Mesendoderm (in vitro differentiated cells): ENCODE measurements around the gene PTH1R.

Experiments used
- DNase-seq: peaks from one replicate; pipeline ENCODE4 v3.0.0; 2013
- H2AK5ac ChIP-seq: 2 replicates; pipeline ENCODE4 v1.6.1; 2013; ENCODE audit warnings: low read length, inconsistent platforms
- H2BK120ac ChIP-seq: 2 replicates; pipeline ENCODE4 v1.6.1; 2013; ENCODE audit warnings: low read depth, mild to moderate bottlenecking, low read length, moderate library complexity, mixed read lengths
- H2BK15ac ChIP-seq: replicated peaks from 2 replicates; pipeline ENCODE4 v1.6.1; 2013; ENCODE audit warnings: low read depth, mild to moderate bottlenecking, moderate library complexity
- H2BK5ac ChIP-seq: 2 replicates; pipeline ENCODE4 v1.6.1; 2013; ENCODE audit warnings: low read length, inconsistent platforms
- H3K18ac ChIP-seq: 2 replicates; pipeline ENCODE4 v1.6.1; 2013; ENCODE audit warnings: mild to moderate bottlenecking, low read length, mixed read lengths
- H3K23ac ChIP-seq: one replicate; pipeline ENCODE4 v1.6.1; 2013; ENCODE audit warnings: low read length
- H3K27ac ChIP-seq: 2 replicates; pipeline ENCODE4 v1.5.1; 2013; ENCODE audit warnings: low read depth, mild to moderate bottlenecking, inconsistent platforms, low read length, moderate library complexity
- H3K27me3 ChIP-seq: 2 replicates; pipeline ENCODE4 v1.6.1; 2013; ENCODE audit warnings: low read length, control low read depth, mild to moderate bottlenecking, inconsistent platforms; ENCODE audit not compliant: insufficient read depth, poor library complexity
- H3K36me3 ChIP-seq: 2 replicates; pipeline ENCODE4 v1.6.1; 2013; ENCODE audit warnings: low read length, inconsistent platforms; ENCODE audit not compliant: control insufficient read depth, insufficient read depth
- H3K4ac ChIP-seq: one replicate; pipeline ENCODE4 v1.6.1; 2013; ENCODE audit warnings: low read depth, mild to moderate bottlenecking, low read length, moderate library complexity
- H3K4me1 ChIP-seq: 2 replicates; pipeline ENCODE4 v1.6.1; 2013; ENCODE audit warnings: low read depth, low read length, inconsistent platforms; ENCODE audit not compliant: control insufficient read depth
- H3K4me2 ChIP-seq: 2 replicates; pipeline ENCODE4 v1.6.1; 2013; ENCODE audit warnings: low read length
- H3K4me3 ChIP-seq: 2 replicates; pipeline ENCODE4 v1.5.1; 2013; ENCODE audit warnings: mild to moderate bottlenecking, low read length
- H3K56ac ChIP-seq: one replicate; pipeline ENCODE4 v1.6.1; 2013; ENCODE audit warnings: low read length
- H3K79me1 ChIP-seq: 2 replicates; pipeline ENCODE4 v1.6.1; 2013; ENCODE audit warnings: low read length, inconsistent platforms
- H3K79me2 ChIP-seq: 2 replicates; pipeline ENCODE4 v1.6.1; 2013; ENCODE audit warnings: mild to moderate bottlenecking, low read length; ENCODE audit not compliant: control insufficient read depth, insufficient read depth
- H3K9ac ChIP-seq: 2 replicates; pipeline ENCODE4 v1.6.1; 2013; ENCODE audit warnings: low read length, inconsistent platforms
- H4K5ac ChIP-seq: one replicate; pipeline ENCODE4 v1.6.1; 2013; ENCODE audit warnings: low read length
- H4K8ac ChIP-seq: one replicate; pipeline ENCODE4 v1.6.1; 2013; ENCODE audit warnings: low read depth, mild to moderate bottlenecking, control low read depth, low read length, moderate library complexity
- WGBS: extraction: QIAGEN DNeasy Blood & Tissue Kit; methylation state at CpG from one replicate; pipeline ENCODE4 v1.1.7; 2013; ENCODE audit warnings: low lambda C conversion rate, missing lambda C conversion rate; ENCODE audit not compliant: insufficient coverage; ENCODE audit errors: extremely low coverage; 5-methylcytosine and 5-hydroxymethylcytosine counted together

Gene PTH1R

DNA sequence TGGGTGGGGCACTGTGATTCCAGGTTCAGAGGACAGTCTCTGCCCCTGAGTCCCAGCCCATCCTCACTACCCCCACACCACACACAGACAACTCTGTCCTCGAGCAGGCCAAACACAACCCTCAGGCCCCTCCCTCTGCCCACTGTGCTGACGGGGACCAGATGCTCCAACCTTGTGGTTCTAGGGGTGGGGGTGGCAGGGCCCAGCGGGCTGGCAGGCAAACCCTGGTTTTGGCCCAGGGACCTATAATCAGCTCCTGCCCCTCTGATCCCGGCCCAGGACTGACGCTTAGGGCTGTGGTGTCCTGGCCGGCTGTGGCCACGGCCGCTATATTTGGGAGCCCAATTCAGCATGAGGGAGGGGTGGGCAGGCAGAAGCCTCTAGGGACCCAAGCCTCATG is 9.2 kb upstream of the PTH1R start:
- Histone ChIP-seq H2BK15ac (no peak overlapping the region), H3K23ac (no peak overlapping the region), H3K4me1 (no peaks in the 10 kb centered on the region), H3K79me1 (no peaks in the 10 kb centered on the region), H2BK120ac (no peak overlapping the region), H4K5ac (no peak overlapping the region), H4K8ac (no peak overlapping the region), H3K79me2 (no peaks in the 10 kb centered on the region), H2AK5ac (no peak overlapping the region), H2BK5ac (no peak overlapping the region), H3K9ac (no peak overlapping the region), H3K18ac (no peak overlapping the region), H3K4me2 (no peak overlapping the region), H3K27ac (no peak overlapping the region), H3K36me3 (no peaks in the 10 kb centered on the region), H3K4ac (no peak overlapping the region), H3K27me3 (no peaks in the 10 kb centered on the region), H3K56ac (no peak overlapping the region), H3K4me3 (no peak overlapping the region)
- no CpG with 5 or more reads among the region's 8 CpGs for WGBS
- no peak for DNase-seq

DNA sequence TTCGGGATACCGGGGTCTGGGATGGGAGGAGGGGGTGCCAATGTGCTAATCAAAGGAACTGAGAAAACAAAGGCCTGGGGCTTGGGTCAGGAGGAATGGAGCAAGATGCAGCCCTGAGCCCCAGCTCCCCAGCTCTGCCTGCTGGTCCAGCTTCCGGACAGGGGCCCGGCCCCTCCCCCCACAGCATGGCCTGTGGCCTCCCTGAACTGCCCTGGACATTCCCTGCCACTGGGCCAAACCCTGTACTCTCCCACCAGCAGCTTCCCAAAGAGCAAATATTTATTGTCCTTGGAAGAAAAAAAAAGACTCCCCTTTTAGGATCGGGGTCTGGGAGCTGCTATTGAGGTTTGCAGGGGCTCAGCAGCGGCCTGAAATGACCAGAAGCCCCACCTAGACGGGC is 8.6 kb upstream of the PTH1R start:
- Histone ChIP-seq H3K27ac (no peak overlapping the region), H4K5ac (no peak overlapping the region), H3K56ac (no peak overlapping the region), H3K4me2 (no peak overlapping the region), H2BK5ac (no peak overlapping the region), H3K4me1 (no peaks in the 10 kb centered on the region), H3K27me3 (no peaks in the 10 kb centered on the region), H3K79me2 (no peaks in the 10 kb centered on the region), H2BK15ac (no peak overlapping the region), H3K36me3 (no peaks in the 10 kb centered on the region), H3K4me3 (no peak overlapping the region), H2AK5ac (no peak overlapping the region), H4K8ac (no peak overlapping the region), H3K23ac (no peak overlapping the region), H3K4ac (no peak overlapping the region), H2BK120ac (no peak overlapping the region), H3K9ac (no peak overlapping the region), H3K18ac (no peak overlapping the region), H3K79me1 (no peaks in the 10 kb centered on the region)
- no CpG with 5 or more reads among the region's 7 CpGs for WGBS
- DNase-seq, result no peak

DNA sequence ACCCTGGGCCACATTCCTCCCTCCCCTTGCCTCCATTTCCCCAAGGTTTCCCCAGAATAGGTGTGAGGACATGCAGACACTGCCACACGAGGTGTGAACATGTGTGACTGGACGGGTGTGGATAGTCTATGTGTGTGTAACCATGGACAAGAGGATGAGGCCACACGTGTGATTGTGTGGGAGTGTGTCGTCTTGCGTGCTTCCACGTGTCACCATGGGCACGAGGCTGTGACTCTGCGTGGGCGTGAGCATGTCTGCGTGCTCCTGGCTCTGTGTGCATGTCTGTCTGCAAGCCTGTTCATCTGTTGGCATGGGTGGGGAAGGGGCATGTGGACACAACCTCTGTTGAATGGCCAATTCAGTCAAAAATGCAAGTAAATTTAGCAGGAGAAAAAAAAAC is 8.1 kb upstream of the PTH1R start:
- Histone ChIP-seq H3K4me1 (no peaks in the 10 kb centered on the region), H3K9ac (no peak overlapping the region), H4K8ac (no peak overlapping the region), H2BK15ac (no peak overlapping the region), H3K4ac (no peak overlapping the region), H3K79me1 (no peaks in the 10 kb centered on the region), H3K18ac (no peak overlapping the region), H3K56ac (no peak overlapping the region), H2AK5ac (no peak overlapping the region), H3K23ac (no peak overlapping the region), H3K27ac (no peak overlapping the region), H3K36me3 (no peaks in the 10 kb centered on the region), H3K79me2 (no peaks in the 10 kb centered on the region), H2BK120ac (no peak overlapping the region), H3K27me3 (no peaks in the 10 kb centered on the region), H4K5ac (no peak overlapping the region), H3K4me3 (no peak overlapping the region), H2BK5ac (no peak overlapping the region), H3K4me2 (no peak overlapping the region)
- no peak for DNase-seq
- WGBS, result no CpG with 5 or more reads among the region's 10 CpGs

DNA sequence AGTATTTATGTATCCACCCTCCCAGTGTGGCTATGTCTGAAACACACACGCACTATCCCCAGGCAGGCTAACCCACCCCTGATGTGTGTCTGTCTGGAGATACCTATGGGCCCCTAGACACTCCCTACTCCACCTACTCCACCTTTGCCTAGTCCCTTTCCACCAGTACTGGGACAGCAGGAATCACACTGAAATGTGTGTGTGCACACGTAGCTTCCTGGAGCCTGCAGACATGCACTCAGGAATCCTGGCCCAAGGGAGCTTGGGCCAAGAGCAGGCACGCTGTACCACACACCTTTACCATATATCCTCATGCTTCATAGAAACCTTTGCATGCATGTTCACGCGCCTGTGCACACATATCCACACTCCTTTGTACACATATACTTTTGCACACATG is 6.9 kb upstream of the PTH1R start:
- Histone ChIP-seq H3K79me2 (no peaks in the 10 kb centered on the region), H3K9ac (no peak overlapping the region), H3K79me1 (no peaks in the 10 kb centered on the region), H2BK120ac (no peak overlapping the region), H3K18ac (no peak overlapping the region), H3K36me3 (no peaks in the 10 kb centered on the region), H3K27me3 (no peaks in the 10 kb centered on the region), H3K27ac (no peak overlapping the region), H4K5ac (no peak overlapping the region), H4K8ac (no peak overlapping the region), H3K4me3 (no peak overlapping the region), H3K4me2 (no peak overlapping the region), H3K23ac (no peak overlapping the region), H3K4ac (no peak overlapping the region), H3K56ac (no peak overlapping the region), H2AK5ac (no peak overlapping the region), H2BK15ac (no peak overlapping the region), H3K4me1 (no peaks in the 10 kb centered on the region), H2BK5ac (no peak overlapping the region)
- no CpG with 5 or more reads among the region's 5 CpGs for WGBS
- no peak for DNase-seq

DNA sequence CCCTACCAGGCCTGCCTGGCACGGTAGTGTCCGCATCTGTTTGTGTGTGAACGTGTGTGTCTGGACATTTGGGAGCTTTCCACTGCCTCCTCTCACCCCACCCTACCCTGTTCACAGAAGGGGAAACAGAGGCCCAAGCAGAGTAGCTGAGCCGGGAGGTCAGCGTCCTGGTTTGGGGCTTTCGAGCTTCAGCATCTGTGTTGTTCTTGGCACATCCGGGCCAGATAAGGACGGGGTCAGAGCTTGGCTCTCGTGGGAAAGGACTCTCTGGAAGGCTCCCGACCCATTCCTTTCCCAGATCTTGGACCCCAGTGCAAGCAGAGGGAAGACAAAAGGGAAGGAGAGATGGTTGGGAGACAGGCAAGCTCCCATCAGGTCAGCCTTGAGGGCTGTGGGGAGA is 6.3 kb upstream of the PTH1R start:
- H3K36me3 ChIP-seq, result no peaks in the 10 kb centered on the region
- WGBS, result no CpG with 5 or more reads among the region's 10 CpGs
- no peaks in the 10 kb centered on the region for H3K4me1 ChIP-seq
- H2BK15ac ChIP-seq, result no peak overlapping the region
- H4K8ac ChIP-seq, result no peak overlapping the region
- H3K23ac ChIP-seq, result no peak overlapping the region
- H2BK120ac ChIP-seq, result no peak overlapping the region
- no peak overlapping the region for H3K4me3 ChIP-seq
- H2AK5ac ChIP-seq, result no peak overlapping the region
- H3K79me2 ChIP-seq, result no peaks in the 10 kb centered on the region
- no peak overlapping the region for H3K4me2 ChIP-seq
- no peak overlapping the region for H3K4ac ChIP-seq
- no peak overlapping the region for H3K18ac ChIP-seq
- H3K27ac ChIP-seq, result no peak overlapping the region
- H3K56ac ChIP-seq, result no peak overlapping the region
- no peak overlapping the region for H4K5ac ChIP-seq
- H3K79me1 ChIP-seq, result no peaks in the 10 kb centered on the region
- H2BK5ac ChIP-seq, result no peak overlapping the region
- H3K27me3 ChIP-seq, result no peaks in the 10 kb centered on the region
- no peak for DNase-seq
- no peak overlapping the region for H3K9ac ChIP-seq

DNA sequence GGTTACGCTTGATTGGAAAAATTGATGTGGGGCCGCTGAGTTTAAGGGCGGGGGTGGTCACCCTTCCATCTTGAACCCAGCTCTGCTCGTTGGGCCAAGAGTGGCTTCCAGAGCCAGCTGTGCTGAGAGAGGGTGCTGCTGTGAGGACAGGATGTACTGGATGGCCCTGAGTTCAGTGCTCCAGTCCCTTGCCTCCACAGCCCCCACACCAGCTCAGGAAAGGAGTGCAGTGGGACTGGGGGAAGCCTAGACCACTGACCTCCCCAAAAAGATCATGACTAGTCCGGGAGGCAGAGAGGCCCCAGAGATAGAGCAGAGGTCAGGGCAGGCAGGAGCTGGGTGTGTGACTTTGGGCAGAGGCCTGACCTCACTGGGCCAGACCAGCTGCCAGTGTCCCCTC is 4.0 kb upstream of the PTH1R start:
- no peaks in the 10 kb centered on the region for H3K36me3 ChIP-seq
- no peak overlapping the region for H4K5ac ChIP-seq
- no peak overlapping the region for H2AK5ac ChIP-seq
- H3K23ac ChIP-seq, result no peak overlapping the region
- H3K27ac ChIP-seq, result no peak overlapping the region
- DNase-seq, result no peak
- H2BK15ac ChIP-seq, result no peak overlapping the region
- H3K27me3 ChIP-seq, result no peaks in the 10 kb centered on the region
- no peak overlapping the region for H2BK120ac ChIP-seq
- no peak overlapping the region for H3K4ac ChIP-seq
- H3K9ac ChIP-seq, result no peak overlapping the region
- no peaks in the 10 kb centered on the region for H3K79me1 ChIP-seq
- no peak overlapping the region for H4K8ac ChIP-seq
- no CpG with 5 or more reads among the region's 5 CpGs for WGBS
- H3K4me1 ChIP-seq, result peaks cover 5% of the 10 kb centered on the region
- H3K4me3 ChIP-seq, result no peak overlapping the region
- no peak overlapping the region for H2BK5ac ChIP-seq
- no peak overlapping the region for H3K56ac ChIP-seq
- no peaks in the 10 kb centered on the region for H3K79me2 ChIP-seq
- no peak overlapping the region for H3K18ac ChIP-seq
- no peak overlapping the region for H3K4me2 ChIP-seq
